ENCODE results near the gene GRIK4. TPM values are rescaled to one million over a fixed set of nuclear protein-coding genes. Genes with fewer than 3 reads are reported as not detected.

Gene GRIK4
- total and polyA plus RNA-seq, 8 donors = 0.02 TPM; not detected in 7

- no peaks in the 10 kb centered on the region for H3K9me3 ChIP-seq
- DNase-seq = peak in 1 of 6 donors; percentile 56
- H3K27me3 ChIP-seq = no peaks in the 10 kb centered on the region
- peak in 1 of 4 donors; percentile 36 for ATAC-seq
- no peak overlapping the region for H3K4me3 ChIP-seq
- intact Hi-C loops (cut with DNase I) = loop anchor here in 2 of 3 donors (10.0 kb wide), 2 partner anchors 168 to 438 kb away; no protein-coding TSS in a partner anchor
- H3K27ac ChIP-seq = no peak overlapping the region
- no peak for FAIRE-seq
- no peaks in the 10 kb centered on the region for H3K4me1 ChIP-seq
- WGBS, 2 donors = 18 to 20% methylated on average over 39 of the region's 39 CpGs
- no peak for TF ChIP-seq CTCF (IDR thresholded peaks at IDR 0.05)
- H3K36me3 ChIP-seq = no peaks in the 10 kb centered on the region
Observed at GRCh38 chr11:120516461-120517389, 5.2 kb downstream of the GRIK4 start.

- ATAC-seq (no peak), DNase-seq (peak in 1 of 6 donors; percentile 44)
- WGBS, 2 donors = 35% methylated on average over 13 of the region's 13 CpGs
Observed at GRCh38 chr11:120517390-120517761, 5.8 kb downstream of the GRIK4 start.

GRCh38 chr11:120517801-120518291, 6.3 kb downstream of the GRIK4 start:
- intact Hi-C loops (cut with DNase I) = loop anchor here in 2 of 3 donors (10.0 kb wide), 2 partner anchors 167 to 437 kb away; no protein-coding TSS in a partner anchor

More at GRCh38 chr11:120517390-120517761, 5.8 kb downstream of the GRIK4 start:
- intact Hi-C loops (cut with DNase I) = loop anchor here in 2 of 3 donors (10.0 kb wide), 2 partner anchors 167 to 437 kb away; no protein-coding TSS in a partner anchor
- no peak for TF ChIP-seq CTCF (IDR thresholded peaks at IDR 0.05)
- H3K4me3 ChIP-seq = no peak overlapping the region
- no peaks in the 10 kb centered on the region for H3K36me3 ChIP-seq
- no peak overlapping the region for H3K27ac ChIP-seq
- no peaks in the 10 kb centered on the region for H3K9me3 ChIP-seq
- FAIRE-seq = no peak
- no peaks in the 10 kb centered on the region for H3K4me1 ChIP-seq
- H3K27me3 ChIP-seq = no peaks in the 10 kb centered on the region

GRCh38 chr11:120518356-120518755, 6.8 kb downstream of the GRIK4 start:
- intact Hi-C loops (cut with DNase I) = loop anchor here in 2 of 3 donors (10.0 kb wide), 2 partner anchors 166 to 436 kb away; no protein-coding TSS in a partner anchor
- 84 to 89% methylated on average over 7 of the region's 7 CpGs for WGBS, 2 donors
- ATAC-seq (no peak), DNase-seq (peak in 1 of 6 donors; percentile 24), FAIRE-seq (no peak)
- H3K4me3 ChIP-seq = no peak overlapping the region
- no peak overlapping the region for H3K27ac ChIP-seq
- H3K9me3 ChIP-seq = no peaks in the 10 kb centered on the region
- no peaks in the 10 kb centered on the region for H3K36me3 ChIP-seq
- no peaks in the 10 kb centered on the region for H3K27me3 ChIP-seq
- no peak for TF ChIP-seq CTCF (IDR thresholded peaks at IDR 0.05)
- H3K4me1 ChIP-seq = no peaks in the 10 kb centered on the region

More at GRCh38 chr11:120517801-120518291, 6.3 kb downstream of the GRIK4 start:
- Histone ChIP-seq H3K27ac (no peak overlapping the region), H3K4me3 (no peak overlapping the region), H3K27me3 (no peaks in the 10 kb centered on the region), H3K36me3 (no peaks in the 10 kb centered on the region), H3K4me1 (no peaks in the 10 kb centered on the region), H3K9me3 (no peaks in the 10 kb centered on the region)
- DNase-seq (peak in 1 of 6 donors; percentile 33), FAIRE-seq (no peak), ATAC-seq (no peak)
- 70 to 80% methylated on average over 7 of the region's 7 CpGs for WGBS, 2 donors
- TF ChIP-seq CTCF (IDR thresholded peaks at IDR 0.05) = no peak

Measured in pancreas (tissue), 10 donors.